NCI-H345 (cell line): ENCODE data around the gene GOLGA8H.
"Not testable (repeated sequence)": the region's sequence is repeated elsewhere in the genome, so short reads cannot be mapped to it uniquely, and the experiment has no call there.

Experiments
- DNase-seq: peaks from one replicate; lab custom pipeline; 2025; lab: John Stamatoyannopoulos, UW

The GOLGA8H gene

GRCh38 chr15:30603796-30604195 is at the start of gene GOLGA8H:
Gene GOLGA8H, plus strand, starts transcription at chr15:30604028. Its CDS starts 98 bp downstream, at chr15:30604126.
- not testable (repeated sequence) for DNase-seq

DNA sequence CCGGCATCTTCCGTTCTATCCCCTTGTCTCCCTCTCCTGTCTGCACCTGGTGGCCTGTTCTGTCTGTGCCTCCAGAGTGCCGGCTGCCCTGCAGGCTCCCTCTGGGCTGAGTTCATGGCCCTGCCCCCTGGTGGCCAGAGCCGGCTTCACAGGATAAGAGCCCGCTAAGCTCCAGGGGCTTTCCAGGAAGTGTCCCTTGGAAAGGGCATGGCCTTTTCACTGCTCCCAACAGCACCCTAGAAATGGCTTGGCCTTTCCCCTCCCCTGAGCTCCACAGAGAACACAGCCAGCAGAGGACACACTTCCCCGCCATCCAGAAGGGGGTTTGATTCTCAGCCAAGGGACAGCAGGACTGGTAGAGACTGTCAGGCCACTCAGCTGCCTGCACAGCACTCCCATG is 36.9 kb upstream of the GOLGA8H start:
- not testable (repeated sequence) for DNase-seq

DNA sequence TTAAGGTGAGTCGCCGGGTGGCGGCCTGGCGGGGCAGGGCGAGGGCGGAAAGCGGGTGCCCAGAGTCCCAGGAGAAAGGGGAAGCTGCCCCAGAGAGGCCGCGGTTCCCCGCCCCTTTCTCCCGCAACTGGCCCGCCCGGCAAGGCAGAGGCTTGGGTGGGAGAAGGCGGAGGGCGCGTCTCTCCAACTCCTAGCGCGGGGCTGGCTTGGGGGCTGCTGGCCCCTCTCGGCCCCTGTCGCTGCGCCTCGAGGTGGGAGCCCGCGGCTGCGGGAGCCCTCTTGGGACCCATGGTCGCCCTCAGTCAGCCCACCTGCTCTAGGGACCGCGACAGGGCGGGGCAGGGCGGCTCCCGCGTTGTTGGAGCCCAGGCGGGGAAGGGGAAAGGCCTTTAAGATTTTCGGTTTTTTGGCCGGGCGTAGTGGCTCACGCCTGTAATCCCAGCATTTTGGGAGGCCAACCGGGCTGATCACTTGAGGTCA is 30.8 kb upstream of the GOLGA8H start:
- not testable (repeated sequence) for DNase-seq

GRCh38 chr15:30579394-30579970 is 24.3 kb upstream of the GOLGA8H start:
- DNase-seq: not testable (repeated sequence)

GRCh38 chr15:30580716-30581115 is 23.1 kb upstream of the GOLGA8H start:
- DNase-seq: not testable (repeated sequence)

- not testable (repeated sequence) for DNase-seq
These were observed 4.9 kb upstream of the GOLGA8H start for GRCh38 chr15:30598953-30599352.

GRCh38 chr15:30612271-30612670 is 8.4 kb downstream of the GOLGA8H start:
- DNase-seq: not testable (repeated sequence)

DNA sequence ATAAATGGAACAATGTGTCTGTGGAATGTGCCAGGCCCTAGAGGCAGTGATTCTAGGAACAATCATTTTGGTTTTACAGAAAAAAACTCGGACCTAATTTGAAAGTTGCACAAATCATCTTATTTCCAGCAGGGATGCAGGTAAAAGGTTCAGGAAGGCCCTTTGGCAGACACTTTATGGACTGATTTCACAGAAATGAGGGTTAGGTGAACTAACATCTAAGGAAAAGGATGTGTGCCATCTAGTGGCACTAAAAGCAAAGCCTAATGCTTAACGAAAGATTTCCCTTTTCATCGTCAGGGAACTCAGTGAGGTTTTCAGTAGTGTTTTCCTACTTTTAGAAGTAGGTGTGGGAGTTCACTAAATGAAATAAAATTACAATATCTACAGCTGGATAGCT is 17.5 kb downstream of the GOLGA8H start:
- DNase-seq: not testable (repeated sequence)

DNA sequence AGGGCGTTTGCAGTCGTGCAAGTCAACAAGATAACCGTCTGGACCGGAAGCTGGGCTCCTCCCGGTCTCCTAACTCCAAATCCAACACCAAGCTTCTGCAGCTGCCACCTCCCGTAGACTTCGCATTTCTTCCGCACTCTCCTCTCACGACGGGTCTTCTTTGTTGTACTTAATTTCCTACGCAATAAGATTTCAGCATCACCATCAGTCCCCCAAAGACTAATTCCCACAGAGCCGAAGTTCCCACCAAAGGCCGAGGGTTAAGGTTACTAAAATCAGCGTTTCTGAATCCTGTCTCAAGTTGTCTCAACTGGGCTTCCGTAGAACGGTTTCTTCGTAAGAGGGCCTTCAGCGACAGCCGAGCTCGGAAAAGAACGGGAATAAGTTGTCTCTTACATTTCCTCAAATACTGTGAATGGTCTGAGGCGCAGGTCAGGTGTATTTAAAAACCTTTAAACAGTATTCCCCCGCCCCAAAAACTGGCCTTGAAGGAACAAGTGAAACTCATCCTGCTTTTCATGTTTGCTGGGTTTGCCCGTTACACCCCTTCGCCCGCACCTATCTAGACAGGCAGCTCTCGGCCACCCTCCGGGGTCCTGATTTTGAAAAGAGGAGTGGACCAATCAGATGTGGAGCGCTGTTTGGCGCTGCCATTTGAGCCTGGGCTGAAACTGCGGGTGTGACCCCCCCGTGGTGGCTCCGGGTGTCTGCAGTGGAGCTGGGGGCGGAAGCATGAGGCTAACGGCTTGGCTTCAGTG is 21.8 kb downstream of the GOLGA8H start, which contains the start of gene ARHGAP11B:
ARHGAP11B (plus strand) TSS at position 693 of the 758 bp plus-strand sequence.
- DNase-seq: not testable (repeated sequence)

- not testable (repeated sequence) for DNase-seq
These were observed 22.4 kb downstream of the GOLGA8H start for GRCh38 chr15:30626194-30626565.

DNA sequence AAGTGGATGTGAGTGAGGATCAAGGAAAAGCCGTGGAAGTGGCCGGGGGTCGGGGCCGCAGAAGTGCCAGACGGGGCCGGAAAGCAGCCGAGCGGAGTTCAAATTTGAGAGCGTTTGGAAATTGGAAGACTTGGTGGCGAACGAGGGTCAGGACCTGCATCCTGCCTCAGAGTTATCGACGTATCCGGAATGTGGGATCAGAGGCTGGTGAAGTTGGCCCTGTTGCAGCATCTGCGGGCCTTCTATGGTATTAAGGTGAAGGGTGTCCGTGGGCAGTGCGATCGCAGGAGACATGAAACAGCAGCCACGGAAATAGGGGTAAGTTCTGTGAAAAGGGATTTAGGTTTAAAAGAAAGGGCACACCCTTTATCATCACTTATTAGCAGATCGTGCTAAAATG is 22.8 kb downstream of the GOLGA8H start:
- not testable (repeated sequence) for DNase-seq

DNA sequence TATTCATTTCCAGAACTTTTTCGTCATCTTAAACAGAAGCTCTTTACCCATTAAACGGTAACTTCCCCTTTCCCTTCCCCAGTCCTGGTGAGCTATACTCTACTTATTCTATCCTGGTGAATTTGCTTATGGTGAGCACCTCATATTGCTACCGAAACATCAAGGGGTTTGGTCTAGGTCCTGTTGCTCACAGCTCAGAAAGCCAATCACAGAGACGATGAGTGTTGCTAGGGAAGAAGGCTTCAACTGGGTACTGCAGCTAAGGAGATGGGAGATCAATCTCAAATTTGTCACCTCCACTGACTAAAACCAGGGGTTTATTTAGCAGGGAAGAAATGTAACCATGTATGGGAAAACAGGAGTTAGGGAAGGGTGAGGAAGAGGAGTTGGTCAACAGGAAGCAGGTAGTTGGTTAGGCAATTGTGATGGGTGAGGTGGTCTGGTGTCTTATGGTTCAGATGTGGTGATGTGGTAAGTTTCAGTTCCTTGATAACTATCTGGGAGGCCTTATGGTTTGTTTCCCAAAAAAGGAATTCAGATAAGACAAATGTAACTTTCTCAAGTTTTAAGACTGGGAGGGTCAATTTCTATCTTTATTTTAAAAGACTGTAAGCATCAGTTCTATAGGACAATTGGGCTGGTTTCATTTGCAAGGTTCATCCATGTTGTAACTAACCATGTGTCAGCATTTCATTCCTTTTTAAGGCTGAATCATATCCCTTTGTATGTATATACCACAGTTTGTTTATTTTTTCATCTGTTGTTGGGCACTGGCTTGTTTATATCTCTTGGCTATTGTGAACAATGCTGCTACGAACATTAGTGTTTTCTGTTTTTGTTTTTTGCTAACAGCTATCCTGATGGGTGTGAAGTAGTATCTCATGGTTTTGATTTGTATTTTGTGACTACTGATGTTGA is 46.4 kb downstream of the GOLGA8H start:
- no peak for DNase-seq

DNA sequence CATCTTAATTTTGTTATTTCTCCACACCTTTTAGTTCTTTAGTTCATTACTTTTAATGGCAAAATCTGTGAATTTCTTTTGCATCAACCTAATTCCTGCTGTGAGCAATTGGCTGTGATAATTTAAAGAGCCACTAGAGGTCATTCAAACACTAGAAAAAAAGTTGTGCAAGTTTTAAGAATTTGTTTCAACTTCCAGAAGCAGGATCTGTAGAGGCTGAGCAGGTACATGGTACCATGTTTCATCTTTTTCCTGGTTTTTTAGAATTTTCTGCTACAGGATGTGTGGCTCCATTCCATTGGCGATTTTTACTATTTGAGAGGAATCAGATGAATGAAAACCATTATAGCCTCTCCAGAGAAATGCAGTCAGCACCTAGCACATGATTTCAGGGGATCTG is 57.3 kb downstream of the GOLGA8H start:
- DNase-seq: not testable (repeated sequence)
